Panc1 (cell line): ENCODE measurements around the gene MYO3B.

ENCODE experiments used
- TF ChIP-seq, protein P1 (sequence below): fragments of 450-650 bp; IDR thresholded peaks from 2 replicates; pipeline ENCODE4 v1.5.1; 2017; ENCODE audit warnings: mild to moderate bottlenecking
- TF ChIP-seq, protein P2 (sequence below), 2 experiments: IDR thresholded peaks; 2 replicates each; pipeline ENCODE4 v1.6.1; 2011 to 2012; ENCODE audit warnings: low read depth in 2 of 2, control low read depth in 1 of 2, low read length in 1 of 2, mild to moderate bottlenecking in 1 of 2, moderate library complexity in 1 of 2; ENCODE audit not compliant: insufficient read depth in 1 of 2

DNA sequence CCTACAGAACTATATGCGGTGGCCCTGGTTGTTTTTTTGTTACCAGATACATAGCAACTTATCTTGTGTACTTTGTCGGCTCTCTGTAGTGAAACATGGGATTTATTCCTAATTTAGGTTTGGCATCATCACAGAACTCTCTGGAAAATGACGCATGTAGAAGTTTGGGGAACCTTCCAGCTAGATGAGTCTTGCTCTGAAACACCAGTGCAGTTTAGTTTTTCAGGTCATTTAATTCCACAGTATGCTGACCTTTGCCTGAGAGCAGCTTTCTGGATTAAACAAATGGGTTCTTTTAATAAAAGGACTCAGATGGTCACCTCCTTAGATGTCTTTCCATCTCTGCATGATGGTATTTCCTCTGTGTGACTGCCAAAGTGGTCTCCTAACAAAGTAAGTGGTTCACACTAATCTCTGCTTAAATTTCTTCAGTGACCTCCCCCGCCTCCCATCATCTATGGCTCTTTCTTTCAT is 39.9 kb downstream of the MYO3B start:
- TF ChIP-seq, protein P1, sequence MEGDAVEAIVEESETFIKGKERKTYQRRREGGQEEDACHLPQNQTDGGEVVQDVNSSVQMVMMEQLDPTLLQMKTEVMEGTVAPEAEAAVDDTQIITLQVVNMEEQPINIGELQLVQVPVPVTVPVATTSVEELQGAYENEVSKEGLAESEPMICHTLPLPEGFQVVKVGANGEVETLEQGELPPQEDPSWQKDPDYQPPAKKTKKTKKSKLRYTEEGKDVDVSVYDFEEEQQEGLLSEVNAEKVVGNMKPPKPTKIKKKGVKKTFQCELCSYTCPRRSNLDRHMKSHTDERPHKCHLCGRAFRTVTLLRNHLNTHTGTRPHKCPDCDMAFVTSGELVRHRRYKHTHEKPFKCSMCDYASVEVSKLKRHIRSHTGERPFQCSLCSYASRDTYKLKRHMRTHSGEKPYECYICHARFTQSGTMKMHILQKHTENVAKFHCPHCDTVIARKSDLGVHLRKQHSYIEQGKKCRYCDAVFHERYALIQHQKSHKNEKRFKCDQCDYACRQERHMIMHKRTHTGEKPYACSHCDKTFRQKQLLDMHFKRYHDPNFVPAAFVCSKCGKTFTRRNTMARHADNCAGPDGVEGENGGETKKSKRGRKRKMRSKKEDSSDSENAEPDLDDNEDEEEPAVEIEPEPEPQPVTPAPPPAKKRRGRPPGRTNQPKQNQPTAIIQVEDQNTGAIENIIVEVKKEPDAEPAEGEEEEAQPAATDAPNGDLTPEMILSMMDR: no peak
- TF ChIP-seq, protein P2, sequence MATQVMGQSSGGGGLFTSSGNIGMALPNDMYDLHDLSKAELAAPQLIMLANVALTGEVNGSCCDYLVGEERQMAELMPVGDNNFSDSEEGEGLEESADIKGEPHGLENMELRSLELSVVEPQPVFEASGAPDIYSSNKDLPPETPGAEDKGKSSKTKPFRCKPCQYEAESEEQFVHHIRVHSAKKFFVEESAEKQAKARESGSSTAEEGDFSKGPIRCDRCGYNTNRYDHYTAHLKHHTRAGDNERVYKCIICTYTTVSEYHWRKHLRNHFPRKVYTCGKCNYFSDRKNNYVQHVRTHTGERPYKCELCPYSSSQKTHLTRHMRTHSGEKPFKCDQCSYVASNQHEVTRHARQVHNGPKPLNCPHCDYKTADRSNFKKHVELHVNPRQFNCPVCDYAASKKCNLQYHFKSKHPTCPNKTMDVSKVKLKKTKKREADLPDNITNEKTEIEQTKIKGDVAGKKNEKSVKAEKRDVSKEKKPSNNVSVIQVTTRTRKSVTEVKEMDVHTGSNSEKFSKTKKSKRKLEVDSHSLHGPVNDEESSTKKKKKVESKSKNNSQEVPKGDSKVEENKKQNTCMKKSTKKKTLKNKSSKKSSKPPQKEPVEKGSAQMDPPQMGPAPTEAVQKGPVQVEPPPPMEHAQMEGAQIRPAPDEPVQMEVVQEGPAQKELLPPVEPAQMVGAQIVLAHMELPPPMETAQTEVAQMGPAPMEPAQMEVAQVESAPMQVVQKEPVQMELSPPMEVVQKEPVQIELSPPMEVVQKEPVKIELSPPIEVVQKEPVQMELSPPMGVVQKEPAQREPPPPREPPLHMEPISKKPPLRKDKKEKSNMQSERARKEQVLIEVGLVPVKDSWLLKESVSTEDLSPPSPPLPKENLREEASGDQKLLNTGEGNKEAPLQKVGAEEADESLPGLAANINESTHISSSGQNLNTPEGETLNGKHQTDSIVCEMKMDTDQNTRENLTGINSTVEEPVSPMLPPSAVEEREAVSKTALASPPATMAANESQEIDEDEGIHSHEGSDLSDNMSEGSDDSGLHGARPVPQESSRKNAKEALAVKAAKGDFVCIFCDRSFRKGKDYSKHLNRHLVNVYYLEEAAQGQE (IDR thresholded peaks at IDR 0.05; ENCODE audit: insufficient read depth in 1 of 2, low read depth in 2 of 2, low read length in 1 of 2): no peak
